ENCODE results near the gene DEAF1.
A peak's percentile ranks its signal among the peaks of the same experiment; 100 is the strongest.
"Not testable (repeated sequence)": the region's sequence is repeated elsewhere in the genome, so short reads cannot be mapped to it uniquely, and the experiment has no call there.

Gene DEAF1

DNA sequence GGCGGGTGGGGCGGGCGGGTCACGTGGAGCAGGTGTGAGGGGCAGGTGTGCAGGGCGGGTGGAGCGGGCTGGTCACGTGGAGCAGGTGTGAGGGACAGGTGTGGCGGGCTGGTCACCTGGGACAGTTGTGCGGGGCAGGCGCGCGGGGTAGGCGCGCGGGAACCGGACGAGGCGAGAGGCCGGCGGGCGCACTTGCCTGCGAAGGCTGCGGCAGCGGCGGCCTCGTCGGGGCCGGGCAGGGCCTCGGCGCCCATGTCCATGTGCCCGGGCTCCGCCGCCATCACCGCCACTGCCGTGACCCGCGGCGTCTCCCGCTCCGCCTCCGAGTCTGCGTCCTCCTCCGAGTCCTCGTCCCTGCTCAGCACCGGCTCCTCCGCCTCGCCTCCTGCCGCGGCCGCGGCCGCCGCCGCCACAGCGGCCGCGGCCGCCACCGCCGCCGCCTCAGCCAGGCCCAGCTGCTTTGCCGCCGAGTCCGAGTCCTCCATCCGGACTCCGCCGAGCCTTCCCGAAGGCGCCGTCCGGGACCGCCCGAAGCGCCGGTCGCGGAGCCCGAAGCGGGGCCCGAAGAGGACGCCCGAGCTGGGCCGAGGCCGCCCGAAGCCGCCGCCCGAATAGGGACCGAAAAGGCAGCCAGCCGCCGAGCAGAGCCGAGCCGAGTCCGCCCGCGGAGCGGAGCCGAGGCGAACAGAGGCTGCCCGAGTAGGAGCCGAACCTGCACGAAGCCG is at the start of gene DEAF1:
Gene DEAF1, minus strand, starts transcription at position 660 of the 725 bp plus-strand sequence. Its CDS starts 175 bp downstream, at position 485.
- DNase-seq, result peak; percentile 99

- DNase-seq, result no peak
Measured at GRCh38 chr11:742571-743201, 47.7 kb upstream of the DEAF1 start.

DNA sequence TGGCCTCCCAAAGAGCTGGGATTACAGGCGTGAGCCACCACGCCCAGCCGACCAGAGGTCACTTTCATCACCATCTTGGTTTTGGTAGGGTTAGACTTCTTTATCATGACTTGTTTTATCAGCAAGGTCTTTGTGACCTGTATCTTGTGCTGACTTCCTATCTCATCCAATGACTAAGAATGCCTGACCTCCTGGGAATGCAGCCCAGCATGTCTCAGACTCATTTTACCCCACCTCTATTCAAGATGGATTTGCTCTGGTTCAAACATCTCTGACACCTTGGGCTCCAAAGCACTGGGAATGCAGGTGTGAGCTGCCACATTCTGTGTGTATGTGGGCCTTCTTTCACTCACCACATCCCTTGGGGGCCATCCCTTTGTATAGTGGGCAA is 47.1 kb upstream of the DEAF1 start:
- no peak for DNase-seq

GRCh38 chr11:737899-738298 is 42.9 kb upstream of the DEAF1 start:
- not testable (repeated sequence) for DNase-seq

DNA sequence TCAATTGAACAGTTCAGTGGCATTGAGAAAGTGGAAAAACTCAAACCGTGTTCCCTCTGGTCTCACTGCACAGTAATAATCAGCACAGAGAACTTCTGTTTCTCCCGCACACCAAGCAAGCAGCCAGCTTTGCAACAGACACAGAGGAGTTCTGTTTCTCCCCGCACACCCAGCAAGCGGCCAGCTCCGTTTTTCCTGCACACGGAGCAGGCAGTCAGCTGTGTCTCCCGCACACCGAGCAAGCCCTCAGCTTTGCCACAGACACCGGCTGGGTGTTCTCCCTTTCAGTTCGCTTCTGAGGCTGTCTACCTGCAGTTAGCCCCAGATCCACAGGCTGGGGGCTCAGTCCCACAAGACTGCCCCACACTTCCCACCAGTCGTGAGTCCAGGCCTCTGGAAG is 42.3 kb upstream of the DEAF1 start:
- no peak for DNase-seq

GRCh38 chr11:734541-734940 is 39.5 kb upstream of the DEAF1 start:
- not testable (repeated sequence) for DNase-seq

GRCh38 chr11:733072-733471 is 38.0 kb upstream of the DEAF1 start:
- DNase-seq, result no peak

GRCh38 chr11:729492-730074 is 34.6 kb upstream of the DEAF1 start:
- DNase-seq, result no peak

DNA sequence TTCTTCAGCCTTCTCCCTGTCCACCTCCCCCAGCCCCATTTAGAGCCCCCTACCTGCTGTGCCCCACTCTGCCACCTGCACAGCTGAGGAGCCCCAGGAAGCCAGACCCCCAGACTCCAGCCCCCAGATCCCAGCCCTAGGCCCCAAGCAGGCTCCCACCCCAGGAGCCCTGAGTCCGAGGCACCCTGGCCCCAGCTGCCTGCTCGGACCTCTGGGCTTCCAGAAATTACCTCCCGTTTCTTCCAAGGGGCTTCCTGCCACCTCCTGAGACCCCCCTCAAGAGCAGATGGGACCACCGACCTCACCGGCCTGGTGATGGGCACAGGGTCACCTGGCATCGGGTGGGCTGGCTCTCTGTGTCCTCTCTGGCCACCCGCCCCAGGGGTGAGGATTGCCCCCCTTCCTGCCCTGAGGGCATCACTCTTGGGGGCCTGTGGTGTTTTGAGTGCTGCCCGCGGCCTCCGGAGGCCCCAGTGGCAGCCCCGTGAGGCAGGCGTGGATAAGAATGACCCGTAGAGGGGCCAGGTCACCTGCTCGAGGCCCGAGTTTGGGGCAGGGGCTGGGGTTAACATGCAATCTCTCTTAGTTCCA is 34.0 kb upstream of the DEAF1 start:
- DNase-seq, result no peak

DNA sequence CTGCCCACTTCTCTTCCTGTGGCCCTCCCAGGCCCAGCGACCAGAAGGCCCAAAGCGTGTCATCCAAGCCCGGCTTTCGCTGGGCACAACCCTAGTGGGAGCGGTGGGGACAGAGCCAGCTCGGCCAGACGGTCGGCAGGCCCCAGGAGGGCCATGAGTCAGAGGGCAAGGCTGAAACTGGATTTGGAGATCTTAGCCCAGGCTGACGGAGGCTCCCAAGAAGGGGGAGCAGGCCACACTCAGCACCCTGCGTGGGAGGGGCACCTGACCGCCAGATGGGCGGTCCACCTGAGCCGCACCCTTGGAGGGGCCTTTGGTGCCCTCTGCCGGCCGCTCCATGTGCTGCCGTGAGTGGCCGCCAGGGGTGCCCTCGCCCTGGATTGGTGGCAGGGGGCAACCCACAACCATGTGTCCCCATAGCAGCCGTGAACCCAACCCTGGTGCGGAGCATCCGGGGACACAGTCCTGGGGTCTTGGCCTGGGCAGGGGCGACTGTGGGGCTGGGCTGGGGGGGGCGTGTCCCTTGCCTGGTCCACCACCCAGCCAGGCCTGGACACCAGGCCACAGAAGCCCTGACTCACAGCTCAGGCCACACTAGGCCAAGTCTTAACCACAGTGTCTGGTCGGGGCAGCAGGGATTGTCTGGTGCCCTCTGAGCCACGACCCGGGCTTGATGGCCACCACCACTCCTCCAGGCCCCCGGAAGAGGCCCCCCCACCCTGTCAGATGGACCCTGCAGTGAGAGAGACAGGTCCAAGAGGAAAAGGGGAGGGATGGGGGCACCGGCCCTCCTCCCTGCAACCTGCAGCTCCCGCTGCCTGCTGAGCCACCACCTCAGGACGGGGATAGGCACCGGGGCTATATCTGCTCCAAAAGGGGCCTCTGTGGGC is 33.1 kb upstream of the DEAF1 start:
- peak; percentile 84 for DNase-seq

GRCh38 chr11:727281-727701 is 32.3 kb upstream of the DEAF1 start:
- no peak for DNase-seq

GRCh38 chr11:726278-727220 is 31.5 kb upstream of the DEAF1 start:
- DNase-seq, result peak; percentile 55

DNA sequence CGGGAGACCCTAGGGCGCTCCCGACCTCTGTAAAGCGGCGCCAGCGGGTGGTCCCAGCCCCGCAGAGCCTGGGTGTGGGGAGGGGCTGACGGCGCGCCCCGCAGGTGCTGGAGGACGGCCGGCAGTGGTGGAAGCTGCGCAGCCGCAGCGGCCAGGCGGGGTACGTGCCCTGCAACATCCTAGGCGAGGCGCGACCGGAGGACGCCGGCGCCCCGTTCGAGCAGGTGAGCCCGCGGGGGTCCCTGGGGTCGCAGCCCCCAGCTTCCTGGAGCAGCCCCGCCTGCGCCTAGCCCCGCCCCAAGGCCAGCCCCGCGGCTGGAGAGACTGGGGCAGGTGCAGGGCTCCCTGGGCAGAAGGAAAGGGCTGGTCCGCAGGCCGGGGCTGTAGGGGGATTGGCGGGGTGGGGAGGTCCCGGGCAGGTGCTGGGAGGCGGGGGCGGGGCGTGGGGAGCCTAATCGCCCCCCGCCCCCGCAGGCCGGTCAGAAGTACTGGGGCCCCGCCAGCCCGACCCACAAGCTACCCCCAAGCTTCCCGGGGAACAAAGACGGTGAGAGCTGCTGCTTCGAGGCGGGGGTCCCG is 30.7 kb upstream of the DEAF1 start:
- DNase-seq, result no peak

DNA sequence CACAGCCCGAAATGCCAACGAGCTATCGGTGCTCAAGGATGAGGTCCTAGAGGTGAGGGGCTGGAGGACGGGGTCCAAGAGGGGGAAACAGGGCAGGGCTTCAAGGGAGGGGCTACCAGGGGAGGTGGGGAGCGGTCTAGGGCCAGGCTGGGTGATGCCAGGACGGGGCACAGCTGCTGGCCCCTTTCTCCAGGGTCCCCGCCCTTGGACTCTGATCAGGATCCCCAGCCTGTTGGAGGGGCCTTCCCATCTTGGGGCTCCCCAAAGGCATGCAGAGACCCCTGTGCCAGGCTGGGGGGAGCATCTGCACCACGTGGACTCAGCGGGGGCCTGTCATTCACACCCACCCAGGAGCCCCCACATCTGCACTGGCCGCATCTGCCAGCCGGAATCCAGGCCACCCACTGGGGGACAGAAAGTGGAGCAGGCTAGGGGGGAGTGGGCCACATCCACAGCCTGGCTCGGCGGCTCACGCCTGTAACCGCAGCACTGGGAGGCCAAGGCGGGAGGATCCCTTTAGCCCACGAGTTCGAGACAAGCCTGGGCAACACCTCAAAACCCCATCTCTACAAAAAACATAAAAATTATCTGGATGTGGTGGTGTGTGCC is 29.9 kb upstream of the DEAF1 start:
- DNase-seq, result no peak

DNA sequence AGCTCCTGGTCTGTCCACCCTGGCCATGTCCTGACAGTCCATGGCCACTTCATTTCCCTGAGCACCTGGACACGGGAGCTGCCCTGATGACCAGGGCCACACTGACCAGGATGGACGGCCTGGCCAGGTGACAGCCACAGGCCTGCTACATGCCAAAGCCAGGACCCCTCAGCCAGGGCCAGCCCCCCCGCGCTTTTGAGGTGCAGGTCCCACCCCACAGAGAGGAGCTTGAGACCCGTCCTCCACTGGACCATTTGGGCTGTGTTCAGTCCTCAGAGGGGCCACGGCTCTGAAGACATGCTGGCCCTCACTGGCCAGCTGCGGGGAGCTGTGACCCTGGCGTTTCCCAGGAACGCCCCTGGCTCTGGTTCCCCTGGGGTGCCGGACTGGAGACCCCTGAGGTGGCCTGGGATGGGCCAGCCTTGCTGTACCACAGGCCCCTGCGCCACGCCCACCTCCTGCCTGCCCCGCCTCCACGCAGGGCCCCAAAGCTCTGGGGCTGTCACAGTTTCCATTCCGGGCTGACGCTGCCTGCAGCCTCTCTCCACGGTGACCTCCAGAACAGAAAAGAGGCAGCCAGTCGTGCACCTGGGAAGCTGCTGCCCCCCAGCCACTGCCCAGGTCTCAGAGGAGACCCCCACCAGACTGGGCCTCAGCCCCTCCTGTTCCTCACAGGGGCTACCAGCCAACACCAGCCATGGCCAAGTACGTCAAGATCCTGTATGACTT is 29.2 kb upstream of the DEAF1 start:
- DNase-seq, result no peak

- peak; percentile 75 for DNase-seq
Measured at GRCh38 chr11:723120-723883, 28.3 kb upstream of the DEAF1 start.

DNA sequence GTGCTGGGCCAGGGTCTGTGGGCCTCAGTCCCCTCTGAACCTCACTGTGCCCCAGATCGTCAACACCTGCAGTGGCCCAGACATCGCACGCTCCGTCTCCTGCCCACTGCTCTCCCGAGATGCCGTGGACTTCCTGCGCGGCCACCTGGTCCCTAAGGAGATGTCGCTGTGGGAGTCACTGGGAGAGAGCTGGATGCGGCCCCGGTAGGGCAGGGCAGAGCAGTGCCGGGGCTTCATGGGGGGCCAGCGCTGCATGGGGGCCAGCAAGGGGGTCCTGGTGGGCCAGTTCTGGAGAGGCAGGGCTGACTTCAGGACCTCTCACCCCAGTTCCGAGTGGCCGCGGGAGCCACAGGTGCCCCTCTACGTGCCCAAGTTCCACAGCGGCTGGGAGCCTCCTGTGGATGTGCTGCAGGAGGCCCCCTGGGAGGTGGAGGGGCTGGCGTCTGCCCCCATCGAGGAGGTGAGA is 27.4 kb upstream of the DEAF1 start:
- no peak for DNase-seq

DNA sequence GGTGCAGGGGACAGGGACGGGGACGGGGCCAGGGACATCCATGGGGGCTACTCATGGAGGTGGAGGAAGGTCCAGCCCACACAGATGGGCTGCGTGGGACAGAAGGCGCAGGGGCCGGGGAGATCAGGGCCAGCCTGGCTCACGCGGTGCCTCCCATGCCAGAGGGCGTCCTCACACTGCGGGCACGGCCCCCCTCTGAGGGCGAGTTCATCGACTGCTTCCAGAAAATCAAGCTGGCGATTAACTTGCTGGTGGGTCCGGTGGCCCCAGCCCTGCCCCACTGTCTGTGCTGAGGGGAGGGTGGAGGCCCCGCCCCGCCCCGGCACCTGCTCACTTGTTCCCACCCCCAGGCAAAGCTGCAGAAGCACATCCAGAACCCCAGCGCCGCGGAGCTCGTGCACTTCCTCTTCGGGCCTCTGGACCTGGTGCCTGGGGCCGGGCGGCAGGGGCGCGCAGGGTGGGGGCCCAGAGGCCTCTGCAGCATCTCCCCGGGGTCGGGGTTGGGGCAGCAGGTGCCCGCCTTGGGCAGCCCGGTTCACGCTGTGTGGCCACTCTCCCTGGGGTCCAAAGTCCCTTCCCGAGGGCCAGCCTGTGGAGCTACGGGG is 26.8 kb upstream of the DEAF1 start:
- peak; percentile 64 for DNase-seq
